RWPE2 (cell line): ENCODE results near the gene NUP214.

ENCODE experiments used
- ATAC-seq: fragments of 200-7000 bp; cut with Tn5 transposase; 3 replicates; pipeline ENCODE4 v1.9.1; 2021; ENCODE audit warnings: low read depth
- DNase-seq: peaks from one replicate; pipeline ENCODE4 v3.0.0-alpha.2; 2020; ENCODE audit warnings: low spot score
- H3K27ac ChIP-seq: fragments of 450-650 bp; 2 replicates; pipeline ENCODE4 v1.5.1; 2017; ENCODE audit warnings: mild to moderate bottlenecking; ENCODE audit not compliant: poor library complexity, severe bottlenecking
- H3K27me3 ChIP-seq: fragments of 250-450 bp; sonication (Bioruptor Pico); 2 replicates; pipeline ENCODE4 v1.5.1; 2021; ENCODE audit warnings: mild to moderate bottlenecking, moderate library complexity; ENCODE audit not compliant: insufficient read depth, poor library complexity, severe bottlenecking
- H3K36me3 ChIP-seq: fragments of 250-450 bp; sonication (Bioruptor Pico); 2 replicates; pipeline ENCODE4 v1.5.1; 2020; ENCODE audit warnings: low read depth, mild to moderate bottlenecking, moderate library complexity
- H3K4me1 ChIP-seq: fragments of 250-450 bp; sonication (Bioruptor Pico); 2 replicates; pipeline ENCODE4 v1.5.1; 2021; ENCODE audit warnings: mild to moderate bottlenecking, moderate library complexity; ENCODE audit not compliant: insufficient read depth, poor library complexity, severe bottlenecking
- H3K4me3 ChIP-seq: fragments of 250-450 bp; sonication (Bioruptor Pico); 2 replicates; pipeline ENCODE4 v1.5.1; 2021; ENCODE audit warnings: mild to moderate bottlenecking, moderate library complexity; ENCODE audit not compliant: severe bottlenecking
- H3K9me3 ChIP-seq: fragments of 250-450 bp; sonication (Bioruptor Pico); 2 replicates; pipeline ENCODE4 v1.5.1; 2021; ENCODE audit warnings: mild to moderate bottlenecking, moderate library complexity; ENCODE audit not compliant: severe bottlenecking
- CTCF ChIP-seq: fragments of 450-650 bp; IDR thresholded peaks from one replicate; pipeline ENCODE4 v1.5.1; 2017; ENCODE audit warnings: mild to moderate bottlenecking, moderate library complexity; ENCODE audit not compliant: poor library complexity, severe bottlenecking

NUP214 gene

GRCh38 chr9:131273856-131274673 is 148.7 kb downstream of the NUP214 start:
- Histone ChIP-seq H3K36me3 (no peaks in the 10 kb centered on the region), H3K27ac (no peak overlapping the region), H3K9me3 (no peaks in the 10 kb centered on the region), H3K27me3 (peaks cover 13% of the 10 kb centered on the region), H3K4me3 (no peak overlapping the region), H3K4me1 (no peaks in the 10 kb centered on the region)
- TF ChIP-seq CTCF = no peak
- ATAC-seq = no peak
- DNase-seq = no peak

- Histone ChIP-seq H3K27ac (no peak overlapping the region), H3K9me3 (no peaks in the 10 kb centered on the region), H3K4me3 (no peak overlapping the region), H3K4me1 (no peaks in the 10 kb centered on the region), H3K27me3 (peaks cover 13% of the 10 kb centered on the region), H3K36me3 (no peaks in the 10 kb centered on the region)
- no peak for ATAC-seq
- no peak for TF ChIP-seq CTCF
- no peak for DNase-seq
Observed at GRCh38 chr9:131274674-131275331, 149.4 kb downstream of the NUP214 start.

- Histone ChIP-seq H3K9me3 (no peaks in the 10 kb centered on the region), H3K4me3 (no peak overlapping the region), H3K27me3 (peaks cover 13% of the 10 kb centered on the region), H3K36me3 (no peaks in the 10 kb centered on the region), H3K27ac (no peak overlapping the region), H3K4me1 (no peaks in the 10 kb centered on the region)
- ATAC-seq (no peak), DNase-seq (no peak)
- TF ChIP-seq CTCF = no peak
Observed at GRCh38 chr9:131275332-131276093, 150.1 kb downstream of the NUP214 start.

GRCh38 chr9:131276094-131276888 is 150.9 kb downstream of the NUP214 start, which contains the start of gene FAM78A:
Gene FAM78A, minus strand, starts transcription at chr9:131276510. Its CDS starts 331 bp downstream, at chr9:131276179.
- Histone ChIP-seq H3K9me3 (no peaks in the 10 kb centered on the region), H3K27me3 (peaks cover 20% of the 10 kb centered on the region), H3K4me3 (peak within 1 kb of the TSS; percentile 61), H3K27ac (no peak within 1 kb of the TSS), H3K4me1 (no peaks in the 10 kb centered on the region), H3K36me3 (no peaks in the 10 kb centered on the region)
- DNase-seq (no peak), ATAC-seq (no peak)
- no peak for TF ChIP-seq CTCF
